Measurements from ENCODE around the gene NCKIPSD.

NCKIPSD gene

DNA sequence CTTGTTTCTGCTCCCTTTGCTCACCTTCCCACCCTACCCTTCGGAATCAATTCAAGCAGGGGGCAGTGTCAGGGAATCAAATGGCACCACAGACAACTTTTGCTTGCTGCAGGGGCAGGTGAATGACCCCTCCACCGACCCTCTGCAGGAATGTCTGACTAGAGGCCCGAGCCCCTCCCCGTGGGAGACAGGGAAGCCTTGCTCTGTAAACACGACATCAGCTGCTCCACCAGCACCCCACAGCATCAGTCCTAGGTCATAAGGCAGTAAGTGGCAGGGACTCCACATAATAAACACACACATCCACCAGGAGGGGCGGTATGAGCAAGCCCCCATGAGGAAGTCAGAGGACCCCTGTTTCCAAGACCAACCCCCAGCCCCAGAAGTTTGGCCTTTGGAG is 48.4 kb downstream of the NCKIPSD start:
- peaks cover 0 to 10% of the 10 kb centered on the region in 2 experiments for H3K27me3 ChIP-seq (ENCODE audit: control insufficient read depth in 1 of 2, insufficient read depth in 1 of 2, low read length in 2 of 2)
- H3K79me1 ChIP-seq (replicated peaks; ENCODE audit: low read length, poor library complexity, severe bottlenecking): peaks cover 27% of the 10 kb centered on the region
- H4K8ac ChIP-seq (ENCODE audit: low read length): peak overlapping the region; percentile 19
- H2BK12ac ChIP-seq (ENCODE audit: low read length in 2 of 2): no peak overlapping the region
- H3K4me1 ChIP-seq (ENCODE audit: control insufficient read depth, insufficient read depth, low read depth, low read length): peaks cover 21% of the 10 kb centered on the region
- no peak overlapping the region for H3K14ac ChIP-seq (ENCODE audit: low read length in 2 of 2)
- no peak overlapping the region for H2BK120ac ChIP-seq (ENCODE audit: low read depth, low read length)
- peak overlapping the region in 1 of 2 experiments; percentile 74 for H3K23ac ChIP-seq (ENCODE audit: low read length in 2 of 2)
- no peak overlapping the region for H3K4me3 ChIP-seq (ENCODE audit: insufficient read depth in 1 of 2, low read depth in 1 of 2, low read length in 2 of 2)
- 66% methylated on average over 6 of the region's 6 CpGs for WGBS
- H3K27ac ChIP-seq (ENCODE audit: low read length, poor library complexity, severe bottlenecking): no peak overlapping the region
- no peak overlapping the region for H4K91ac ChIP-seq (ENCODE audit: low read length)
- no peak overlapping the region for H2AK5ac ChIP-seq (ENCODE audit: low read length, severe bottlenecking)
- peak overlapping the region; percentile 92 for H3K9ac ChIP-seq (ENCODE audit: low read length)
- DNase-seq: no peak
- no peak overlapping the region for H3K18ac ChIP-seq (ENCODE audit: low read depth in 1 of 2, low read length in 2 of 2)
- H2BK5ac ChIP-seq (ENCODE audit: low read depth, low read length, poor library complexity, severe bottlenecking): no peak overlapping the region
- no peak overlapping the region for H2AFZ ChIP-seq (ENCODE audit: low read depth, low read length)
- H3K9me3 ChIP-seq (ENCODE audit: control insufficient read depth, low read length): no peaks in the 10 kb centered on the region
- H3K36me3 ChIP-seq (ENCODE audit: control insufficient read depth in 1 of 2, insufficient read depth in 2 of 2, low read depth in 1 of 2, low read length in 2 of 2): peaks cover 15 to 35% of the 10 kb centered on the region in 2 experiments
- no peak overlapping the region for H3K4me2 ChIP-seq (ENCODE audit: low read length, poor library complexity, severe bottlenecking)
- H2BK15ac ChIP-seq (ENCODE audit: low read depth, poor library complexity, severe bottlenecking): no peak overlapping the region
- H3K4ac ChIP-seq (ENCODE audit: low read depth in 1 of 2, low read length in 2 of 2): no peak overlapping the region

DNA sequence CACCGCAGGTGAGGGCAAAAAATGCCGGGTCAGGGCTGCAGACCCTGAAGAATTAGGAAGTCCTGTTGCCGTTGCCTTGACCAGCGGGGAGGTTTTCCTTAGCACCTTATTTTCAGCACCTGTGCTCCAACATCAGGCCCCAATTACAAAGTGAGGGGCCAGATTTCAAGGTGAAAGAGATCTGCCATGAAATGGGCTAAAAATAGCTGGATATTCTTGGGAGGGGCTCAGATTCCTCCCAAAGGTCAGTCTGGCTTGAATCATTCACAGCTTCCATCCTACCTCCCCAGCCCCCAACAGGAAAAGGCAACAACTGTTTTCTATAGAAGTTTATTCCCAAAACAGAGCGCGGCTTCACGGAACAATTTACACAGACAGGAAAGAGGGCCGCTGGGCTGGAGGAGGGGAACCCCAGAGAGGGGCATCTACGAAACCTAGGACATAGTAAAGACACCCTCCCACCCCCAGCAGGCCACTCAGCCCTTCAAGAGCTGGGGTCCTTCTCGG is 49.5 kb downstream of the NCKIPSD start:
- 14% methylated on average over 6 of the region's 10 CpGs for WGBS
- Histone ChIP-seq H2AK5ac (ENCODE audit: low read length, severe bottlenecking) (no peak overlapping the region), H3K18ac (ENCODE audit: low read depth in 1 of 2, low read length in 2 of 2) (peak overlapping the region; percentile 70 to 92), H3K9me3 (ENCODE audit: control insufficient read depth, low read length) (no peaks in the 10 kb centered on the region), H3K4me2 (ENCODE audit: low read length, poor library complexity, severe bottlenecking) (peak overlapping the region; percentile 90), H2AFZ (ENCODE audit: low read depth, low read length) (peak overlapping the region; percentile 18), H3K4ac (ENCODE audit: low read depth in 1 of 2, low read length in 2 of 2) (peak overlapping the region; percentile 28 to 86), H3K14ac (ENCODE audit: low read length in 2 of 2) (peak overlapping the region in 1 of 2 experiments; percentile 53), H3K27ac (ENCODE audit: low read length, poor library complexity, severe bottlenecking) (peak overlapping the region; percentile 73), H2BK5ac (ENCODE audit: low read depth, low read length, poor library complexity, severe bottlenecking) (no peak overlapping the region), H3K4me3 (ENCODE audit: insufficient read depth in 1 of 2, low read depth in 1 of 2, low read length in 2 of 2) (peak overlapping the region; percentile 67 to 93), H2BK12ac (ENCODE audit: low read length in 2 of 2) (peak overlapping the region; percentile 23 to 40), H3K23ac (ENCODE audit: low read length in 2 of 2) (peak overlapping the region in 1 of 2 experiments; percentile 81), H3K4me1 (ENCODE audit: control insufficient read depth, insufficient read depth, low read depth, low read length) (peaks cover 24% of the 10 kb centered on the region), H3K79me1 (replicated peaks; ENCODE audit: low read length, poor library complexity, severe bottlenecking) (peaks cover 37% of the 10 kb centered on the region), H4K91ac (ENCODE audit: low read length) (peak overlapping the region; percentile 56), H4K8ac (ENCODE audit: low read length) (peak overlapping the region; percentile 76), H2BK120ac (ENCODE audit: low read depth, low read length) (no peak overlapping the region), H2BK15ac (ENCODE audit: low read depth, poor library complexity, severe bottlenecking) (peak overlapping the region; percentile 44), H3K9ac (ENCODE audit: low read length) (peak overlapping the region; percentile 92), H3K36me3 (ENCODE audit: control insufficient read depth in 1 of 2, insufficient read depth in 2 of 2, low read depth in 1 of 2, low read length in 2 of 2) (peaks cover 24 to 44% of the 10 kb centered on the region in 2 experiments), H3K27me3 (ENCODE audit: control insufficient read depth in 1 of 2, insufficient read depth in 1 of 2, low read length in 2 of 2) (peaks cover 0 to 5% of the 10 kb centered on the region in 2 experiments)
- peak; percentile 29 for DNase-seq

GRCh38 chr3:48635222-48636021 is 50.3 kb downstream of the NCKIPSD start, which contains the start of gene SLC26A6:
SLC26A6 (minus strand) TSS chr3:48635461; CDS start chr3:48635393, 68 bp downstream.
- Histone ChIP-seq H3K9me3 (ENCODE audit: control insufficient read depth, low read length) (no peaks in the 10 kb centered on the region), H2BK12ac (ENCODE audit: low read length in 2 of 2) (peak within 1 kb of the TSS in 1 of 2 experiments; percentile 86), H3K27ac (ENCODE audit: low read length, poor library complexity, severe bottlenecking) (peak within 1 kb of the TSS; percentile 73), H3K4me3 (ENCODE audit: insufficient read depth in 1 of 2, low read depth in 1 of 2, low read length in 2 of 2) (peak within 1 kb of the TSS; percentile 87 to 93), H3K23ac (ENCODE audit: low read length in 2 of 2) (peak within 1 kb of the TSS in 1 of 2 experiments; percentile 95), H3K18ac (ENCODE audit: low read depth in 1 of 2, low read length in 2 of 2) (peak within 1 kb of the TSS; percentile 91 to 97), H3K27me3 (ENCODE audit: control insufficient read depth in 1 of 2, insufficient read depth in 1 of 2, low read length in 2 of 2) (peaks cover 0 to 3% of the 10 kb centered on the region in 2 experiments), H3K4ac (ENCODE audit: low read depth in 1 of 2, low read length in 2 of 2) (peak within 1 kb of the TSS; percentile 51 to 90), H2BK5ac (ENCODE audit: low read depth, low read length, poor library complexity, severe bottlenecking) (peak within 1 kb of the TSS; percentile 58), H3K4me2 (ENCODE audit: low read length, poor library complexity, severe bottlenecking) (peak within 1 kb of the TSS; percentile 90), H3K79me1 (replicated peaks; ENCODE audit: low read length, poor library complexity, severe bottlenecking) (peaks cover 41% of the 10 kb centered on the region), H2BK15ac (ENCODE audit: low read depth, poor library complexity, severe bottlenecking) (peak within 1 kb of the TSS; percentile 74), H3K36me3 (ENCODE audit: control insufficient read depth in 1 of 2, insufficient read depth in 2 of 2, low read depth in 1 of 2, low read length in 2 of 2) (peaks cover 31 to 48% of the 10 kb centered on the region in 2 experiments), H3K4me1 (ENCODE audit: control insufficient read depth, insufficient read depth, low read depth, low read length) (peaks cover 24% of the 10 kb centered on the region), H3K9ac (ENCODE audit: low read length) (peak within 1 kb of the TSS; percentile 92), H2AK5ac (ENCODE audit: low read length, severe bottlenecking) (peak within 1 kb of the TSS; percentile 24), H4K91ac (ENCODE audit: low read length) (peak within 1 kb of the TSS; percentile 78), H2AFZ (ENCODE audit: low read depth, low read length) (peak within 1 kb of the TSS; percentile 72), H2BK120ac (ENCODE audit: low read depth, low read length) (peak within 1 kb of the TSS; percentile 7), H4K8ac (ENCODE audit: low read length) (peak within 1 kb of the TSS; percentile 76), H3K14ac (ENCODE audit: low read length in 2 of 2) (peak within 1 kb of the TSS in 1 of 2 experiments; percentile 99)
- under 1% methylated on average over 57 of the region's 68 CpGs for WGBS
- DNase-seq: peak; percentile 98

Measured in mesenchymal stem cell (in vitro differentiated cells and primary cell).